ENCODE data around the gene AFMID.

DNA sequence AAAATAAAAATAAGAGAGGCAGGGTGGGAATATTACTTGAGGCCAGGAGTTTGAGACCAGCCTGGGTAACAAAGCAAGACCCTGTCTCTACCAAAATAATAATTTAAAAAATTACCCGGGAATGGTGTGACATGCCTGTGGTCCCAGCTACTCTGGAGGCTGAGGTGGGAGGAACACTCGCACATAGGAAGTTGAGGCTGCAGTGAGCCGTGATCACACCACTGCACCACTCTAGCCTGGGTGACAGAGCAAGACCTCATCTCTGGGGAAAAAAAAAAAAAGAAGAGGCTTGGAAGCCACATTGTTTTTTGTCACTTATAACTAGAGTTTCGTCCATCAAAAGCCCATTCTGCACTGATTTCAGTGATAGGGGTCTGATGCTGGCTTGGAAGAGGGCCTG is 41.0 kb downstream of the AFMID start:
- TF ChIP-seq, protein P1, sequence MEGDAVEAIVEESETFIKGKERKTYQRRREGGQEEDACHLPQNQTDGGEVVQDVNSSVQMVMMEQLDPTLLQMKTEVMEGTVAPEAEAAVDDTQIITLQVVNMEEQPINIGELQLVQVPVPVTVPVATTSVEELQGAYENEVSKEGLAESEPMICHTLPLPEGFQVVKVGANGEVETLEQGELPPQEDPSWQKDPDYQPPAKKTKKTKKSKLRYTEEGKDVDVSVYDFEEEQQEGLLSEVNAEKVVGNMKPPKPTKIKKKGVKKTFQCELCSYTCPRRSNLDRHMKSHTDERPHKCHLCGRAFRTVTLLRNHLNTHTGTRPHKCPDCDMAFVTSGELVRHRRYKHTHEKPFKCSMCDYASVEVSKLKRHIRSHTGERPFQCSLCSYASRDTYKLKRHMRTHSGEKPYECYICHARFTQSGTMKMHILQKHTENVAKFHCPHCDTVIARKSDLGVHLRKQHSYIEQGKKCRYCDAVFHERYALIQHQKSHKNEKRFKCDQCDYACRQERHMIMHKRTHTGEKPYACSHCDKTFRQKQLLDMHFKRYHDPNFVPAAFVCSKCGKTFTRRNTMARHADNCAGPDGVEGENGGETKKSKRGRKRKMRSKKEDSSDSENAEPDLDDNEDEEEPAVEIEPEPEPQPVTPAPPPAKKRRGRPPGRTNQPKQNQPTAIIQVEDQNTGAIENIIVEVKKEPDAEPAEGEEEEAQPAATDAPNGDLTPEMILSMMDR (IDR thresholded peaks at IDR 0.05; ENCODE audit: borderline replicate concordance, extremely low read depth, low read length, poor library complexity, severe bottlenecking), result no peak
- TF ChIP-seq EZH2 (IDR thresholded peaks at IDR 0.05; ENCODE audit: borderline replicate concordance, low read depth, low read length, severe bottlenecking), result no peak
